Esophagus (tissue), 2 donors: ENCODE data around the gene BTG4. TPM values are rescaled to one million over a fixed set of nuclear protein-coding genes. Genes with fewer than 3 reads are reported as not detected.

Experiments used
- H3K27ac ChIP-seq, 2 donors: one replicate each; pipeline ENCODE4 v1.5.1; 2013; ENCODE audit warnings: low read depth in 2 of 2, mild to moderate bottlenecking in 2 of 2, inconsistent platforms in 1 of 2, low read length in 1 of 2, moderate library complexity in 1 of 2
- H3K27me3 ChIP-seq, 2 donors: one replicate each; pipeline ENCODE4 v1.6.1; 2013; ENCODE audit warnings: low read length in 2 of 2, control low read depth in 1 of 2, mild to moderate bottlenecking in 1 of 2; ENCODE audit not compliant: insufficient read depth in 2 of 2, control insufficient read depth in 1 of 2
- H3K36me3 ChIP-seq, 2 donors: one replicate each; pipeline ENCODE4 v1.6.1; 2013; ENCODE audit warnings: low read length in 1 of 2; ENCODE audit not compliant: control insufficient read depth in 2 of 2, insufficient read depth in 2 of 2
- H3K4me1 ChIP-seq, 2 donors: one replicate each; pipeline ENCODE4 v1.6.1; 2013; ENCODE audit warnings: low read length in 1 of 2; ENCODE audit not compliant: control insufficient read depth in 2 of 2, insufficient read depth in 2 of 2
- H3K4me3 ChIP-seq, 2 donors: one replicate each; pipeline ENCODE4 v1.5.1; 2013; ENCODE audit warnings: low read length in 2 of 2, mild to moderate bottlenecking in 2 of 2, low read depth in 1 of 2, moderate library complexity in 1 of 2
- H3K9me3 ChIP-seq, 2 donors: one replicate each; pipeline ENCODE4 v1.6.1; 2013; ENCODE audit warnings: mild to moderate bottlenecking in 2 of 2, low read depth in 1 of 2, low read length in 1 of 2, moderate library complexity in 1 of 2; ENCODE audit not compliant: control insufficient read depth in 2 of 2, insufficient read depth in 1 of 2
- WGBS, 2 donors: extraction: QIAGEN DNeasy Blood & Tissue Kit; methylation state at CpG; one replicate each; pipeline ENCODE4 v1.1.7; 2013; 5-methylcytosine and 5-hydroxymethylcytosine counted together
- polyA plus RNA-seq, 2 donors: library from polyadenylated mRNA; stranded (reverse); fragments of 200-250 nt; gene quantifications; one replicate each; pipeline ENCODE4 v1.2.3, GENCODE V29; 2013
- donor health status: healthy with polysubstance abuse.
- donor health status: Bipolar disorder and iron deficiency.

Gene BTG4
- polyA plus RNA-seq, 2 donors = not detected

DNA sequence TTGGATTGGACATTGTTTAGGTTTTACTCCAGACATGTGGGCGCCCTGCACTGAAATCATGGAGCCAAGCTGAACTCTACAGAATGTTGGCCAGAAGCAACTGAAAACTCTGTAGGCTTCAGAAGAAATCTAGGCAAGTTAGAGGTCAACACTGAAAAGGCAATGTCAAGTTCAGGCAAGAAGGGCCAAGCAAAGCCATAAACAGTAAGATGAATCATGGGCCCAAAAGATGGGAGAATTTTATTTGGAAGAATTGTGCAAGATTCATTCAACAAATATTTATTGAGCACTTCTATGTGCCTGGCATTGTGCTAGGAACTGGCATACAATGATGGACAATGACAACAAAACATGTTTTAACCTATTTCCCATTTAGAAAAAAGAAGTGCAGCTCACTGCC, 13.3 kb upstream of the BTG4 start:
- WGBS, 2 donors = 92 to 93% methylated on average over 1 of the region's 1 CpG
- no peak overlapping the region for H3K4me3 ChIP-seq
- H3K36me3 ChIP-seq = no peaks in the 10 kb centered on the region
- H3K27ac ChIP-seq = no peak overlapping the region
- H3K27me3 ChIP-seq = no peaks in the 10 kb centered on the region
- H3K4me1 ChIP-seq = no peaks in the 10 kb centered on the region
- H3K9me3 ChIP-seq = no peaks in the 10 kb centered on the region

DNA sequence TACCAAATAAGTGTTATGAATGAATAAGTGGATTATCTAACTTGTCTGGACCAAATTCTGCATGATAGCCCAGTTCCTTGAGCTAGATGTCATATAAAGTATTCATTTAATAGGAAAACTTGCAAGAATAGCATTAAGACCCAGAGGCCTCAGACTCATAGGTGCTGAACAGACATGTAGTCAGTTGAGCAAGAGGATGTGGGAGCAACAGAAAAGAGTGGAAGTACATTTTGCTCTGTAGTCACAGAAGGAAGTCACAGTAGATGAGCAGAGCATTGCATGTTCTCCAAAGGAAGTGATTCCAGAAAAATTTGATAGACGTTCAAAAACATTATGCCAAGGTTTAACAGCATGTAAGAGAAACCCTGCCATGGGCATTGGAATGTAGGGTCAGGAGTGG, 11.9 kb upstream of the BTG4 start:
- H3K4me3 ChIP-seq = no peak overlapping the region
- H3K27ac ChIP-seq = no peak overlapping the region
- H3K4me1 ChIP-seq = no peaks in the 10 kb centered on the region
- no peaks in the 10 kb centered on the region for H3K27me3 ChIP-seq
- no peaks in the 10 kb centered on the region for H3K36me3 ChIP-seq
- 51 to 57% methylated on average over 1 of the region's 1 CpG for WGBS, 2 donors
- no peaks in the 10 kb centered on the region for H3K9me3 ChIP-seq

DNA sequence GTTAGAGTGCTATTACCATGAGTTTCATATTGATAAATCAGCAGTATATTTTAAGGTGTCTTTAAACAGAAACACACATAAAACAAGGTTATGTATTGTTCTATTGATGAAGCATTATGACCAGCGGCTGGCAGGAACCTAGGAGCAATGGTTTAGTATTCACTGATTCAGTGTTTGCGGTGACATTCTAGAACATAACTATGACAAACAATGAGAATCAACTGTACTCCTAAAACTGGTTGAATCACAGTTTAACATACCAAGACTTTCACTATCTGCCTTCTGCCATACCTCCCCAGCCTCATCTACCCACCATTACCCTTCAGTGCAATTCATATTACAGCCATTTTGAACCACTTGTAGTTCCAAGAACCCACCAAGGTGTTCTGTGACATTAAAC, 11.2 kb upstream of the BTG4 start:
- 91 to 92% methylated on average over 2 of the region's 2 CpGs for WGBS, 2 donors
- H3K27ac ChIP-seq = no peak overlapping the region
- no peak overlapping the region for H3K4me3 ChIP-seq
- no peaks in the 10 kb centered on the region for H3K4me1 ChIP-seq
- no peaks in the 10 kb centered on the region for H3K27me3 ChIP-seq
- no peaks in the 10 kb centered on the region for H3K36me3 ChIP-seq
- no peaks in the 10 kb centered on the region for H3K9me3 ChIP-seq

- H3K4me1 ChIP-seq = no peaks in the 10 kb centered on the region
- 80 to 89% methylated on average over 5 of the region's 5 CpGs for WGBS, 2 donors
- no peaks in the 10 kb centered on the region for H3K36me3 ChIP-seq
- H3K27me3 ChIP-seq = no peaks in the 10 kb centered on the region
- H3K27ac ChIP-seq = no peak overlapping the region
- no peak overlapping the region for H3K4me3 ChIP-seq
- H3K9me3 ChIP-seq = no peaks in the 10 kb centered on the region
These were observed 10.2 kb upstream of the BTG4 start for GRCh38 chr11:111522426-111522825.

DNA sequence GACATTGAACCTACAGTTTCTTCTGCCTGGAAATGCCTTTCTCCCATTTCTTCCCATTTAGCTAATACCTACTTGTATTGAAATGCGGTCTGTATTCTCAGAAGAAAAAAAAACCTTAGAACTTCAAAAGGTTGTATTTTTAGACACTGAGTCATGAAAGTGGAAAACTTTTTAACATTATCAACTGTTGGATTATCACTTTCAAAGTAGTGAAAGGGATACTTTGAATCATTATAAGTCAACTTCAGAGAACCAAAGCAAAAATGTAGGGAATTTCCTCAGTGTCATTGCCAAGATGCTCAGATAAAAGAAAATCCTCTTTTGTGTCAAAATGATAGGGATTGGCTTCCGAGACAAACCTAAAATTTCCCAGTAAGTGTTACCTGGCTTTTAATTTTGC, 8.9 kb upstream of the BTG4 start:
- Histone ChIP-seq H3K4me1 (no peaks in the 10 kb centered on the region), H3K9me3 (no peaks in the 10 kb centered on the region), H3K4me3 (no peak overlapping the region), H3K27ac (no peak overlapping the region), H3K36me3 (no peaks in the 10 kb centered on the region), H3K27me3 (no peaks in the 10 kb centered on the region)
- 32 to 49% methylated on average over 2 of the region's 2 CpGs for WGBS, 2 donors

- Histone ChIP-seq H3K27ac (no peak overlapping the region), H3K27me3 (peaks cover 0 to 1% of the 10 kb centered on the region in 2 donors), H3K9me3 (no peaks in the 10 kb centered on the region), H3K36me3 (no peaks in the 10 kb centered on the region), H3K4me1 (no peaks in the 10 kb centered on the region), H3K4me3 (no peak overlapping the region)
- 93 to 99% methylated on average over 2 of the region's 2 CpGs for whole genome bisulfite sequencing, 2 donors
These were observed 8.4 kb upstream of the BTG4 start for GRCh38 chr11:111520560-111520959.

- H3K4me1 ChIP-seq = peaks cover 0 to 3% of the 10 kb centered on the region in 2 donors
- no peak overlapping the region for H3K4me3 ChIP-seq
- WGBS, 2 donors = 77 to 83% methylated on average over 1 of the region's 1 CpG
- H3K36me3 ChIP-seq = no peaks in the 10 kb centered on the region
- peaks cover 0 to 2% of the 10 kb centered on the region in 2 donors for H3K27me3 ChIP-seq
- no peak overlapping the region for H3K27ac ChIP-seq
- no peaks in the 10 kb centered on the region for H3K9me3 ChIP-seq
These were observed 6.5 kb upstream of the BTG4 start for GRCh38 chr11:111518668-111519067.

DNA sequence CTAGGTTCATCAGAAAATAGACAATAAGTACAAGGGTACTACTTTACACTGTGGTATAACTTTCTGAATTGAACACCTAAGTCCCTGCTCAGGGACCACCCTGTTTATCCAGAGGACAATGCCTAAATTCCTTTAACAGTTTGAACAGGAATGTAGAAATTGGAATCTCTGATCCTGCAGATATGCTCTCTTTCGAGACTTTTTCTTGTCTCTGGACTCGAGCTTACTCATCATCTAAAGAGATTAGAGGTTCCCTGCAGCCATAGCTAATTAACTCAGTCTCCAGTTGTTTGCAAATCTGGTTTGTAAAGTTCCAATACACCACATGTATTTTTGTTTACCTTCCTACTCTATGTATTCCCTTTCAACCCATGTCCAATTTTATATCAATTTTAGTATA, 3.4 kb upstream of the BTG4 start:
- WGBS, 2 donors = 74% methylated on average over 2 of the region's 2 CpGs
- Histone ChIP-seq H3K4me3 (no peak overlapping the region), H3K4me1 (peaks cover 0 to 8% of the 10 kb centered on the region in 2 donors), H3K36me3 (no peaks in the 10 kb centered on the region), H3K9me3 (no peaks in the 10 kb centered on the region), H3K27me3 (peaks cover 2 to 6% of the 10 kb centered on the region in 2 donors), H3K27ac (no peak overlapping the region)

- Histone ChIP-seq H3K4me3 (no peak within 1 kb of the TSS), H3K36me3 (no peaks in the 10 kb centered on the region), H3K27ac (no peak within 1 kb of the TSS), H3K4me1 (peaks cover 0 to 8% of the 10 kb centered on the region in 2 donors), H3K27me3 (peaks cover 2 to 6% of the 10 kb centered on the region in 2 donors), H3K9me3 (no peaks in the 10 kb centered on the region)
- WGBS, 2 donors = 20 to 29% methylated on average over 39 of the region's 39 CpGs
These were observed 2.2 kb upstream of the BTG4 start, which contains the start of gene HOATZ for GRCh38 chr11:111514216-111515031. Gene HOATZ, plus strand, starts transcription at chr11:111514778. Its CDS starts 7 bp downstream, at chr11:111514785.

DNA sequence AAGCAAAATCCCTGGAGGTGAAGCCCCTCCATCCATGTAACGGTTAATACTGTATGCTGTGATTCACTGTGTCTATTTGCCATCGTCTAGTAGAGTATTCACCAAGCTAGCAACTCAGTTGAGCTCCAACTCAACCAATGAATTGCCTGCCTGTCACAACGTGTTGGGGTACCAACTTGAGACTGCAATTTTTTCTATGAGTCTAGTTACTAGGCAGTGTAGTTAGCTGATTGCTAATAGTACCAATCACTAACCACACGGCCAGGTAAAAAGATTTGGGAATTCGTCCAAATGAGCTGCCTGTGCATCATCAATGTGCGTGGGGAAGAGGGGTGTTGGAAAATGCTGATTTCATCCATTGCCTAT, 1.0 kb upstream of the BTG4 start:
- H3K4me1 ChIP-seq = peaks cover 0 to 8% of the 10 kb centered on the region in 2 donors
- no peaks in the 10 kb centered on the region for H3K9me3 ChIP-seq
- no peaks in the 10 kb centered on the region for H3K36me3 ChIP-seq
- peak overlapping the region in 1 of 2 donors; percentile 43 for H3K4me3 ChIP-seq
- H3K27ac ChIP-seq = no peak overlapping the region
- 29 to 30% methylated on average over 6 of the region's 6 CpGs for WGBS, 2 donors
- peaks cover 2 to 6% of the 10 kb centered on the region in 2 donors for H3K27me3 ChIP-seq
